GM12874 (cell line): ENCODE measurements around the gene SIK3.

Experiments
- CTCF ChIP-seq: IDR thresholded peaks from 2 replicates; pipeline ENCODE4 v1.5.1; 2011; ENCODE audit warnings: low read depth, mild to moderate bottlenecking, control low read depth, low read length, moderate library complexity; ENCODE audit not compliant: insufficient read depth

SIK3 gene

GRCh38 chr11:117096201-117096991 is 1.8 kb downstream of the SIK3 start:
- no peak for TF ChIP-seq CTCF

GRCh38 chr11:117095284-117096161 is 2.7 kb downstream of the SIK3 start:
- TF ChIP-seq CTCF: no peak

- TF ChIP-seq CTCF: no peak
Measured at GRCh38 chr11:117094776-117095175, 3.5 kb downstream of the SIK3 start.

GRCh38 chr11:117092951-117093590 is 5.2 kb downstream of the SIK3 start:
- no peak for TF ChIP-seq CTCF

GRCh38 chr11:117091753-117092477 is 6.3 kb downstream of the SIK3 start:
- TF ChIP-seq CTCF: no peak

GRCh38 chr11:117090111-117090706 is 8.0 kb downstream of the SIK3 start:
- no peak for TF ChIP-seq CTCF
